Thyroid gland (tissue), 4 donors: ENCODE results near the gene SLC35E4. TPM values are rescaled to one million over a fixed set of nuclear protein-coding genes. Genes with fewer than 3 reads are reported as not detected.

ENCODE experiments used
- DNase-seq, 2 donors: peaks; one replicate each; pipeline ENCODE4 v3.0.0-alpha.2; 2019
- H3K27ac ChIP-seq, 3 donors: fragments of 200-600 bp; sonication (generic); 1 replicate in 2 of 3; 2 replicates in 1 of 3; pipeline ENCODE4 v1.5.1; 2016 to 2019; ENCODE audit warnings: mild to moderate bottlenecking in 1 of 3, moderate library complexity in 1 of 3
- H3K27me3 ChIP-seq: fragments of 200-600 bp; sonication (generic); one replicate; pipeline ENCODE4 v1.5.1; 2019
- H3K36me3 ChIP-seq, 2 donors: fragments of 200-600 bp; sonication (generic); one replicate each; pipeline ENCODE4 v1.5.1; 2016 to 2019
- H3K4me1 ChIP-seq, 2 donors: fragments of 200-600 bp; sonication (generic); one replicate each; pipeline ENCODE4 v1.5.1; 2017 to 2019
- H3K4me3 ChIP-seq, 3 donors: fragments of 200-600 bp; sonication (generic); replicated peaks in 1 of 3; 1 replicate in 2 of 3; 2 replicates in 1 of 3; pipeline ENCODE4 v1.5.1; 2016; ENCODE audit warnings: mild to moderate bottlenecking in 1 of 3
- H3K9me3 ChIP-seq: fragments of 200-600 bp; sonication (generic); one replicate; pipeline ENCODE4 v1.5.1; 2017
- POLR2A ChIP-seq, 2 donors: fragments of 450-650 bp; IDR thresholded peaks; one replicate each; pipeline ENCODE4 v1.6.1; 2017; ENCODE audit warnings: antibody characterized with exemption in 2 of 2, mild to moderate bottlenecking in 2 of 2, moderate library complexity in 1 of 2
- WGBS, 2 donors: methylation state at CpG; one replicate each; pipeline ENCODE4 v1.1.5; 2017; 5-methylcytosine and 5-hydroxymethylcytosine counted together
- intact Hi-C: fragments of 100-400 bp; cut with DNase I; formaldehyde crosslinking; loops from one replicate; pipeline ENCODE4 v1.15.1; 2023
- total RNA-seq, 4 donors: library from RNA; depleted of rRNA; stranded (reverse); fragments of >200 nt; gene quantifications; one replicate each; pipeline ENCODE4 v1.2.3, GENCODE V29; 2016
- TF ChIP-seq, protein P1 (sequence below), 6 experiments: fragments of 200-600 bp in 3 of 6; fragments of 450-650 bp in 3 of 6; sonication (generic) in 3 of 6; IDR thresholded peaks; one replicate each; pipeline ENCODE4 v1.5.1; 2016 to 2019; ENCODE audit warnings: antibody characterized with exemption in 6 of 6, mild to moderate bottlenecking in 2 of 6, inconsistent platforms in 1 of 6, moderate library complexity in 1 of 6

The SLC35E4 gene
- total RNA-seq, 4 donors from 2014 or later, result 3.7 to 6.3 (median 5.0) TPM

GRCh38 chr22:30596199-30596598 is 39.4 kb upstream of the SLC35E4 start:
- WGBS, 2 donors, result 40 to 66% methylated on average over 2 of the region's 2 CpGs
- intact Hi-C loops, result no loop called here
- DNase-seq, result no peak
- no peak overlapping the region for H3K27ac ChIP-seq
- no peaks in the 10 kb centered on the region for H3K36me3 ChIP-seq
- H3K4me3 ChIP-seq, result no peak overlapping the region
- no peaks in the 10 kb centered on the region for H3K9me3 ChIP-seq
- H3K27me3 ChIP-seq, result no peaks in the 10 kb centered on the region
- H3K4me1 ChIP-seq, result peaks cover under 1 to 1% of the 10 kb centered on the region in 2 donors
- TF ChIP-seq, protein P1, sequence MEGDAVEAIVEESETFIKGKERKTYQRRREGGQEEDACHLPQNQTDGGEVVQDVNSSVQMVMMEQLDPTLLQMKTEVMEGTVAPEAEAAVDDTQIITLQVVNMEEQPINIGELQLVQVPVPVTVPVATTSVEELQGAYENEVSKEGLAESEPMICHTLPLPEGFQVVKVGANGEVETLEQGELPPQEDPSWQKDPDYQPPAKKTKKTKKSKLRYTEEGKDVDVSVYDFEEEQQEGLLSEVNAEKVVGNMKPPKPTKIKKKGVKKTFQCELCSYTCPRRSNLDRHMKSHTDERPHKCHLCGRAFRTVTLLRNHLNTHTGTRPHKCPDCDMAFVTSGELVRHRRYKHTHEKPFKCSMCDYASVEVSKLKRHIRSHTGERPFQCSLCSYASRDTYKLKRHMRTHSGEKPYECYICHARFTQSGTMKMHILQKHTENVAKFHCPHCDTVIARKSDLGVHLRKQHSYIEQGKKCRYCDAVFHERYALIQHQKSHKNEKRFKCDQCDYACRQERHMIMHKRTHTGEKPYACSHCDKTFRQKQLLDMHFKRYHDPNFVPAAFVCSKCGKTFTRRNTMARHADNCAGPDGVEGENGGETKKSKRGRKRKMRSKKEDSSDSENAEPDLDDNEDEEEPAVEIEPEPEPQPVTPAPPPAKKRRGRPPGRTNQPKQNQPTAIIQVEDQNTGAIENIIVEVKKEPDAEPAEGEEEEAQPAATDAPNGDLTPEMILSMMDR (IDR thresholded peaks at IDR 0.05), result no peak
- TF ChIP-seq POLR2A (IDR thresholded peaks at IDR 0.05), result no peak

DNA sequence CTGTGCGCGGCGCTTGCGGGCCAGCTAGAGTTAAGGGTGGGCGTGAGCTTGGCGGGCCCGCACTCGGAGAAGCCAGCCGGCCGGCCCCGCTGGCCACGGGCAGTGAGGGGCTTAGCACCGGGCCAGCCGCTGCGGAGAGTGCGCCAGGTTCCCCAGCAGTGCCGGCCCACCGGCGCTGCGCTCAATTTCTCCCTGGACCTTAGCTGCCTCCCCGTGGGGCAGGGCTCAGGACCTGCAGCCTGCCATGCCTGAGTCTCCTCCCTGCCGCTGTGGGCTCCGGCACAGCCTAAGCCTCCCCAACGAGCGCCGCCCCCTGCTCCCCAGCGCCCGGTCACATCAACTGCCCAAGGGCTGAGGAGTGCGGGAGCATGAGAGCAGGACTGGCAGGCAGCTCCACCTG is 38.7 kb upstream of the SLC35E4 start:
- H3K27ac ChIP-seq, result no peak overlapping the region

GRCh38 chr22:30598986-30599385 is 36.6 kb upstream of the SLC35E4 start:
- DNase-seq, result no peak
- Histone ChIP-seq H3K27me3 (no peaks in the 10 kb centered on the region), H3K36me3 (no peaks in the 10 kb centered on the region), H3K4me1 (no peaks in the 10 kb centered on the region), H3K4me3 (no peak overlapping the region), H3K9me3 (no peaks in the 10 kb centered on the region), H3K27ac (no peak overlapping the region)
- 91 to 93% methylated on average over 3 of the region's 3 CpGs for WGBS, 2 donors
- TF ChIP-seq, protein P1 (IDR thresholded peaks at IDR 0.05), result no peak
- TF ChIP-seq POLR2A (IDR thresholded peaks at IDR 0.05), result no peak
- intact Hi-C loops, result no loop called here

More for the DNA sequence above, 38.7 kb upstream of the SLC35E4 start:
- H3K36me3 ChIP-seq, result no peaks in the 10 kb centered on the region
- 87 to 92% methylated on average over 10 to 14 of the region's 29 CpGs for WGBS, 2 donors
- no peaks in the 10 kb centered on the region for H3K9me3 ChIP-seq
- no peak for DNase-seq
- intact Hi-C loops, result no loop called here
- H3K4me1 ChIP-seq, result no peaks in the 10 kb centered on the region
- no peak for TF ChIP-seq POLR2A (IDR thresholded peaks at IDR 0.05)
- TF ChIP-seq, protein P1 (IDR thresholded peaks at IDR 0.05), result no peak
- no peaks in the 10 kb centered on the region for H3K27me3 ChIP-seq
- H3K4me3 ChIP-seq, result no peak overlapping the region

- intact Hi-C loops, result no loop called here
- WGBS, 2 donors, result 58 to 62% methylated on average over 3 of the region's 3 CpGs
- H3K27ac ChIP-seq, result no peak overlapping the region
- H3K9me3 ChIP-seq, result no peaks in the 10 kb centered on the region
- no peaks in the 10 kb centered on the region for H3K27me3 ChIP-seq
- no peak overlapping the region for H3K4me3 ChIP-seq
- H3K36me3 ChIP-seq, result no peaks in the 10 kb centered on the region
- H3K4me1 ChIP-seq, result peaks cover 2 to 4% of the 10 kb centered on the region in 2 donors
- DNase-seq, result no peak
- no peak for TF ChIP-seq POLR2A (IDR thresholded peaks at IDR 0.05)
Observed at GRCh38 chr22:30600921-30601320, 34.7 kb upstream of the SLC35E4 start.

- H3K4me3 ChIP-seq, result no peak overlapping the region
- no peaks in the 10 kb centered on the region for H3K9me3 ChIP-seq
- 90 to 93% methylated on average over 5 of the region's 5 CpGs for WGBS, 2 donors
- peaks cover 7% of the 10 kb centered on the region in 2 donors for H3K4me1 ChIP-seq
- TF ChIP-seq POLR2A (IDR thresholded peaks at IDR 0.05), result no peak
- intact Hi-C loops, result no loop called here
- H3K27me3 ChIP-seq, result no peaks in the 10 kb centered on the region
- no peak overlapping the region for H3K27ac ChIP-seq
- no peak for DNase-seq
- no peaks in the 10 kb centered on the region for H3K36me3 ChIP-seq
Observed at GRCh38 chr22:30601464-30601863, 34.1 kb upstream of the SLC35E4 start.

GRCh38 chr22:30602049-30602448 is 33.5 kb upstream of the SLC35E4 start:
- Histone ChIP-seq H3K9me3 (no peaks in the 10 kb centered on the region), H3K36me3 (no peaks in the 10 kb centered on the region), H3K27ac (no peak overlapping the region), H3K4me3 (no peak overlapping the region), H3K27me3 (no peaks in the 10 kb centered on the region), H3K4me1 (peaks cover 7% of the 10 kb centered on the region in 2 donors)
- TF ChIP-seq POLR2A (IDR thresholded peaks at IDR 0.05), result no peak
- TF ChIP-seq, protein P1 (IDR thresholded peaks at IDR 0.05), result peak in 1 of 6 experiments; percentile 19
- DNase-seq, result no peak
- intact Hi-C loops, result no loop called here
- 56 to 63% methylated on average over 3 of the region's 3 CpGs for WGBS, 2 donors
